ENCODE data around the gene TGDS. TPM values are rescaled to one million over a fixed set of nuclear protein-coding genes. Genes with fewer than 3 reads are reported as not detected.

The TGDS gene
- 10.5 and 10.9 TPM in 2 replicates for total RNA-seq

GRCh38 chr13:94595950-94596574 lies at the start of gene TGDS:
Gene TGDS, minus strand, starts transcription at chr13:94596152. Its CDS starts 16 bp downstream, at chr13:94596136.

GRCh38 chr13:94601446-94602431 lies 5.8 kb upstream of the TGDS start, which contains the start of gene GPR180:
Gene GPR180, plus strand, starts transcription at chr13:94601857. Its CDS starts 71 bp downstream, at chr13:94601928.

Other genes starting within 250 kb of the TGDS start
- not detected in 2 replicates for gene DCT, start 116.5 kb downstream of the TGDS start, total RNA-seq
- 4.1 and 4.7 TPM in 2 replicates for gene GPR180, start 5.7 kb upstream of the TGDS start, total RNA-seq
- gene SOX21, start 116.4 kb upstream of the TGDS start, total RNA-seq = not detected in 2 replicates